GM12874 (cell line): Measurements from ENCODE around the gene RIPOR1.
A peak's percentile ranks its signal among the peaks of the same experiment; 100 is the strongest.

ENCODE experiments used
- TF ChIP-seq, protein P1 (sequence below): IDR thresholded peaks from 2 replicates; pipeline ENCODE4 v1.5.1; 2011; ENCODE audit warnings: low read depth, mild to moderate bottlenecking, control low read depth, low read length, moderate library complexity; ENCODE audit not compliant: insufficient read depth

The RIPOR1 gene

DNA sequence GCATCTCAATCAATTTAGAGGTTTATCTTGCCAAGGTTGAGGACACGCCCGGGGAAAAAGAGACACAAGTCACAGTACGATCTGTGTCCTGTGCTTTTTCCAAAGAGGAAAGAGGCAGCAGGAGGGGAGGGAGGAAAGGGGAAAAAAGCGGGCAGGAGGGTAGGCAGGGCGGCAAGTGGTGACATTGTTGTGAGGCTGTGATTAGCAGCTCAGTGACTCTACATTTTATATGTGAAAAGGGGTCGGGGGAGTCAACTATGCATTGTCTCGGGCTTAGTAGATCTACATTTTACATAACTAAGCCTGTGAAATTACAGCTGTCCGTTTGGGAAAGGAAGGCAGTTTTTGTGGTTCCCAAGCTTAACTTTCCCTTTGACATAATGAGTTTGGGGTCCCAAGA lies 22.2 kb upstream of the RIPOR1 start:
- TF ChIP-seq, protein P1, sequence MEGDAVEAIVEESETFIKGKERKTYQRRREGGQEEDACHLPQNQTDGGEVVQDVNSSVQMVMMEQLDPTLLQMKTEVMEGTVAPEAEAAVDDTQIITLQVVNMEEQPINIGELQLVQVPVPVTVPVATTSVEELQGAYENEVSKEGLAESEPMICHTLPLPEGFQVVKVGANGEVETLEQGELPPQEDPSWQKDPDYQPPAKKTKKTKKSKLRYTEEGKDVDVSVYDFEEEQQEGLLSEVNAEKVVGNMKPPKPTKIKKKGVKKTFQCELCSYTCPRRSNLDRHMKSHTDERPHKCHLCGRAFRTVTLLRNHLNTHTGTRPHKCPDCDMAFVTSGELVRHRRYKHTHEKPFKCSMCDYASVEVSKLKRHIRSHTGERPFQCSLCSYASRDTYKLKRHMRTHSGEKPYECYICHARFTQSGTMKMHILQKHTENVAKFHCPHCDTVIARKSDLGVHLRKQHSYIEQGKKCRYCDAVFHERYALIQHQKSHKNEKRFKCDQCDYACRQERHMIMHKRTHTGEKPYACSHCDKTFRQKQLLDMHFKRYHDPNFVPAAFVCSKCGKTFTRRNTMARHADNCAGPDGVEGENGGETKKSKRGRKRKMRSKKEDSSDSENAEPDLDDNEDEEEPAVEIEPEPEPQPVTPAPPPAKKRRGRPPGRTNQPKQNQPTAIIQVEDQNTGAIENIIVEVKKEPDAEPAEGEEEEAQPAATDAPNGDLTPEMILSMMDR = no peak

GRCh38 chr16:67509016-67509415 lies 19.6 kb upstream of the RIPOR1 start:
- TF ChIP-seq, protein P1 = no peak

GRCh38 chr16:67514382-67514828 lies 14.2 kb upstream of the RIPOR1 start:
- TF ChIP-seq, protein P1 = peak; percentile 54

DNA sequence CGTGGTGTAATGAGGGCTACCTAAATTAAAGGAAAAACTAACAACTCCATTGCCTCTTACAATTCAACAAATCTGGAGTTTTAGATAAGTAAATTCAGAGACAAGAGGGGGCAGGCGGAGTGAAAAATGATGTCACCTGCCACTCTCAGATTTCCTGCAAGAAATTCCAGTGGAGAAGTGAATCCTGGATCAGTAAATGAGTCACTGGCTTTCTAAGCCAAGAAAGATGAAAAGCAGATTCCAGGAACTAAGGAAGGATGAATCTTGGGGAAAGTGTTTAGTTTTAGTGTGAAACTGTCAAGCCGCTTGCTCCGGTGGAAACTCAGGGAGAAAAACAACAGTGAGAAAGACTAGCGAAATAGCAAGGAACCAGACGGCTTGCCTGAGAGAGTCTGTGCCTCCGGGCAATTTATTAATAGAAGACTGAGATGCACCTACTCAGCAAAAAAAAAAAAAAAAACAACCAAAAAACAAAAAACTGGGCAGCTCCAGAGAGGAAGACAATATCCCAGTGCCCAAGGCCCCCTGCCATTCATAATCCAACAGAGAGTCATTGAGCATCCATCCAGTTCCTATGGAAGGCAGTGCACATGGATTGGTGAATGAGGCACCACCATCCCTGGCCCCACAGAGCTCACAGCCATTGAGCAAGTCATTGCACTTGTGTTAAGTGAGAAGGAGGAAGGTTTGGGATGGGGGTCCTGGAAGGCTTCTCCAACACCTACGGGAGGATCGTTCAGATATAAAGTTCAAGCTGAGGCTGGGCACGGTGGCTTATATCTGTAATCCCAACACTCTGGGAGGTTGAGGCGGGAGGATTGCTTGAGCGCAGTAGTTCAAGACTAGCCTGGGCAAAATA lies 12.1 kb upstream of the RIPOR1 start:
- TF ChIP-seq, protein P1 = no peak

DNA sequence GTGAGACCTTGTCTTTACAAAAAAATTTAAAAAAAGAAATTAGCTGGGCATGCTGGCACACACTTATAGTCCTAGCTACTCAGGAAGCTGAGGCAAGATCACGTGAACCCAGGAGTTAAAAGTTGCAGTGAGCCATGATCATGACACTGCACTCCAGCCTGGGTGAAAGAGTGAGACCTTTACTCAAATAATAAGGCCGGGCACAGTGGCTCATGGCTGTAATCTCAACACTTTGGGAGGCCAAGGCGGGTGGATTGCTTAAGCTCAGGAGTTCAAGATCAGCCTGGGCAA lies 11.5 kb upstream of the RIPOR1 start:
- TF ChIP-seq, protein P1 = no peak

- TF ChIP-seq, protein P1 = no peak
Measured at GRCh38 chr16:67517661-67518423, 10.8 kb upstream of the RIPOR1 start.

GRCh38 chr16:67518676-67519075 lies 10.0 kb upstream of the RIPOR1 start:
- TF ChIP-seq, protein P1 = no peak
